GM18867 (cell line): ENCODE measurements around the gene SRSF5.
"Not testable (repeated sequence)": the region's sequence is repeated elsewhere in the genome, so short reads cannot be mapped to it uniquely, and the experiment has no call there.

Experiments used
- ATAC-seq: cut with Tn5 transposase; IDR thresholded peaks from one replicate; pipeline ENCODE4 v1.9.1; 2021; ENCODE audit warnings: mild to moderate bottlenecking, moderate library complexity; ENCODE audit not compliant: unreplicated experiment

Gene SRSF5

GRCh38 chr14:69804902-69805301, 38.0 kb downstream of the SRSF5 start:
- ATAC-seq, result no peak

DNA sequence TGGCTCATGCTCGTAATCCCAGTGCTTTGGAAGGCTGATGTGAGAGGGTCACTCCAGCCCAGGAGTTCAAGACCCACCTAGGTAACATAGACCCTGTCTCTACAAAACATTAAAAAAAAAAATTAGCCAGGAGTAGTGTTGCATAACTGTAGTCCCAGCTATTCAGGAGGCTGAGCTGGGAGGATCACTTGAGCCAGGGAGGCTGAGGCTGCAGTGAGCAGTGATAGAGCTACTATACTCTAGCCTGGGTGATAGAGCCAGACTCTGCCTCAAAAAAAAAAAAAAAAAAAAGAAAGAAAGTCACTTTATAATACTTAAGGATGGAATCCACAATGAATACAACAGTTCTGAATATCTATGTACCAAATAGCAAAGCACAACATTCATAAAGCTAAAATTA, 40.2 kb downstream of the SRSF5 start:
- ATAC-seq, result no peak

DNA sequence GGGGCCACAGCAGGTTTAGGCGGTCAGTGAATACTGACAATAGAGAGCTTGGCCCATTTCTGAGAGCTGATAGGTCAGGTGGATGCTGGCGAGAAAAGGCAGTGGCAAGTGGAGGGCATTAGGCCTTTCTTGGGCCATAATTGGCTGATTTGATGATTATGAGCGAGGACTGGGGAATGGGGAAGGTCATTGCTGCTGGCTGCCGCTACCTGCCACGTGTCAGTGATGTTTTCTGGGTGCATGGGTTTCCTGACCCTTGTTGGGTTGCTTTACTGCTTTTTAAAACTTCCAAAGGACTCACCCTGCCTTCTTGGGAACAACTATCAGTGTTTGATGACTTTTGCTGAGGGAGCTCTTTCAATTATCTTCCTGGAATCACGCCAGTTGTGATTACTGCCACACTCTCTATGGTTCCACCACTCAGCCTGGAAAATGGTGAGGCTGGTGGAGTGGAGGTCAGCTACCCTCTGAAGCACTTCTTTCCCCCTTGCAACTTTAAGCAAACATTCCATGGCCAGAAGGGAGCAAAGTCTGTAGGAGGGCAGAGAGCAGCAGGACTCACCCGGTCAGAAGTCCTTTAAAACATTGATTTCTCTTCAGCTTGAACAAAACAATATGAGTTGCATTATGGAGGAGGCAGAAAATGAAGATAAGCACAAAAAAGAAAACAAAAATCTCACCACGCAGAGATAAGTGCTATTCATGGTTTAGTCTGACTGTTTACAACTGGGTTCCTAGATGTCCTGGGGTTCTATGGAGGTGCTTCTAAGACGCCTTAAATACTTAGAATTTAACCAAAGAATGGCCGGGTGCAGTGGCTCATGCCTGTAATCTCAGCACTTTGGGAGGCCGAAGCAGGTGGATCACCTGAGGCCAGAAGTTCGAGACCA, 42.2 kb downstream of the SRSF5 start:
- ATAC-seq, result no peak

GRCh38 chr14:69811227-69811867, 44.4 kb downstream of the SRSF5 start:
- ATAC-seq, result no peak

- ATAC-seq, result no peak
Measured at GRCh38 chr14:69811868-69812252, 44.9 kb downstream of the SRSF5 start.

DNA sequence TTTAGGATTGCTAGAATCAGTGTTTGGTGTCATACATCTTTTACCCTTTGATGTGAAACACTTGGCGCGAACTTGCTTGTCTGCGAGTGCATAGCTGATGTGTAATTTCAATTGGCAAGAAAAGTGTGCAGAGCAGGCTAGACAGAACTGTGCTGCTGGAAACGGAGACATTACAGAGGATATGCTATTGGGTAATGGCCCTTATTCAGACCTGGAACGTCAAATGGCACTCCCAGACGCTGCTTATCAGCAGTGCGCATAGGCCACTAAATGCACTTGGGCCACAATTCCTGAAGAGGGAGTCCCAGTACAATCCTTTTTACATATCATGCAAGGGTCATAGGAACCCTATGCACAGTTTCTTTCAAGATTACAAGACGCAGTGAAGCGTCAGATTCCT, 45.8 kb downstream of the SRSF5 start:
- no peak for ATAC-seq

DNA sequence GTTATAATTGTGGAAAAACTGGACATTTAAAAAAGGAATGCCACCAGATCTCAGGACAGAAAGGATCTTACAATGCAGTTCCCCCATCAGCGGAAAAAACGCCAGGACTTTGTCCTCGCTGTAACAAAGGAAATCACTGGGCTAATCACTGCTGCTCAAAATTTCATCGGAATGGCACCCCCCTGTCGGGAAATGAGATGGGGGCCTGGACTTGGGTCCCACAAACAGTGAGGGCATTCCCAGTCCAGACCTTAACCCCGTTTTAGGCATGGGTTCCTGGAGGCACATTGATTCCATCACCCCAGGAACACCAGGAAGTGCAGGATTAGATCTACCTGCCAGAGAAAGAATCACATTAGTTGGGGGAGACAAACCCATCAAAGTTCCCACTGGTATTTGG, 46.4 kb downstream of the SRSF5 start:
- ATAC-seq, result not testable (repeated sequence)

GRCh38 chr14:69814397-69814796, 47.5 kb downstream of the SRSF5 start:
- no peak for ATAC-seq

DNA sequence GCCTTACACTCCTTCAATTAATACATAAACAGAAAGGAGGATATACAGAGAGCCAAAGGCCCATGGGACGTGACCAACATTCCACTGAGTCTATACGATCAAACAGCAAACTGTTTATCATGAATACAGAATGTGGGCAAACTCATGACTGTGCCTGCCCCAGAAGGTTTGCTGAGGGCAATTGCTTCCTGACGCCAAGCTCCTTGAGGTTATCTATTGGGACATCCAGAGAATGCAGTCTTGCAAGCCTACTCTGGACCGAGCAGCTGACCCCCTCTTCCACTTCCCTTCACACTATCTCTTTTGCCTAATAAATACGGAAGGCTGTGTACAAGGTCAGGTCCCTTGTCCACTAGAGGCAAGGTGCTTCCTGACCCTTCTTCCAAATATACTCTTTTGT, 48.6 kb downstream of the SRSF5 start:
- ATAC-seq, result no peak

DNA sequence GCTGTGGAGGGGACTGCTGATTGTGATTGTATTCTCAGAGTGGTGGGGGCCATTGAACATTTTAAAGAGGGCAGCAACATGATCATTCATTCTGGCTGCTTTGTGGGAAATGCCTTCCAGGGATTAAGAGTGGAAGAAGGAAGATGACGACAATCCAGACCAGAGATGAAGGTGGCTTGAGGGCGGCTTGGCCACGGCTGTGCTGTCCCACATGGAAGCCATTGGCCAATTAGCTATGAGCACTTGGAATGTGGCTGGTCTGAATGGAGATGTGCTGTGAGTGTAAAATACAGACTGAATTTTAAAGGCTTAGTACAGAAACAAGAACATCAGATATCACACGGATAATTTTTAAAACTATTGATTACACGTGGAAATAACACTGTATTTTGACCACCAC, 49.3 kb downstream of the SRSF5 start:
- no peak for ATAC-seq

GRCh38 chr14:69818758-69819191, 51.8 kb downstream of the SRSF5 start:
- no peak for ATAC-seq

GRCh38 chr14:69819607-69820006, 52.7 kb downstream of the SRSF5 start:
- no peak for ATAC-seq

DNA sequence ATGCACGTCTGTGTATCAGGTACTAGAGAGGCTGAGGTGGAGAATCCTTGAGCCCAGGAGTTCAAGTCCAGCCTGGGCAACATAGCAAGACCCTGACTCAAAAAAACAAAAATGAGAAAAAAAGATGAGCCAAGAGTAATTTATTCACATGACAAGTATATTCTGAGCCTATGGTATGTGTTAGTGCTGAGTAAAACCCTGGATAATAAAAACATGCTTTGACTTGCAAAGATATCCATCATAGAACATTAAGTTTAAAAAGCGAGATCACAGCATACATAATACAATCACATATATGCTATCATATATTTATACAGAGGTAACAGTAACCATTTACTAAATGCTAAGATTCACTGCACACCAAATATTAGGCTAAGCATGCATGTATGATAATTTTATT, 54.0 kb downstream of the SRSF5 start:
- no peak for ATAC-seq
